GM19438 (cell line): ENCODE results near the gene NFRKB.

Experiments used
- ATAC-seq: cut with Tn5 transposase; IDR thresholded peaks from one replicate; pipeline ENCODE4 v1.9.1; 2021; ENCODE audit warnings: low read depth; ENCODE audit not compliant: unreplicated experiment

The NFRKB gene

GRCh38 chr11:129846508-129847335, 48.7 kb downstream of the NFRKB start:
- ATAC-seq: no peak
